Ascending aorta (tissue), 2 donors: ENCODE measurements around the gene NLGN1. TPM values are rescaled to one million over a fixed set of nuclear protein-coding genes. Genes with fewer than 3 reads are reported as not detected.

Source experiments
- DNase-seq, 2 donors: peaks; one replicate each; pipeline ENCODE4 v3.0.0-alpha.2; 2019; ENCODE audit warnings: low spot score in 2 of 2
- H3K27ac ChIP-seq, 2 donors: fragments of 200-600 bp; sonication (generic); one replicate each; pipeline ENCODE4 v1.5.1; 2016 to 2017; ENCODE audit warnings: mild to moderate bottlenecking in 1 of 2
- H3K27me3 ChIP-seq: fragments of 200-600 bp; sonication (generic); one replicate; pipeline ENCODE4 v1.5.1; 2017
- H3K36me3 ChIP-seq, 2 donors: fragments of 200-600 bp; sonication (generic); one replicate each; pipeline ENCODE4 v1.5.1; 2016
- H3K4me1 ChIP-seq, 2 donors: fragments of 200-600 bp; sonication (generic); one replicate each; pipeline ENCODE4 v1.5.1; 2016 to 2017; ENCODE audit warnings: mild to moderate bottlenecking in 1 of 2
- H3K4me3 ChIP-seq, 2 donors: fragments of 200-600 bp; sonication (generic); one replicate each; pipeline ENCODE4 v1.5.1; 2016 to 2017; ENCODE audit warnings: mild to moderate bottlenecking in 1 of 2
- H3K9me3 ChIP-seq, 2 donors: fragments of 200-600 bp; sonication (generic); one replicate each; pipeline ENCODE4 v1.5.1; 2016
- CTCF ChIP-seq, 3 experiments: fragments of 200-600 bp in 2 of 3; fragments of 450-650 bp in 1 of 3; sonication (generic) in 2 of 3; IDR thresholded peaks; one replicate each; pipeline ENCODE4 v1.5.1; 2016 to 2019; ENCODE audit warnings: antibody characterized with exemption in 3 of 3, mild to moderate bottlenecking in 1 of 3, moderate library complexity in 1 of 3
- intact Hi-C: fragments of 100-400 bp; cut with DNase I; formaldehyde crosslinking; loops from one replicate; pipeline ENCODE4 v1.15.1; 2023
- total RNA-seq: library from RNA; depleted of rRNA; stranded (reverse); fragments of >200 nt; gene quantifications from one replicate; pipeline ENCODE4 v1.1.0, GENCODE V29; 2016

The NLGN1 gene
- total RNA-seq, 1 donor from 2014 or later = 5.2 TPM

DNA sequence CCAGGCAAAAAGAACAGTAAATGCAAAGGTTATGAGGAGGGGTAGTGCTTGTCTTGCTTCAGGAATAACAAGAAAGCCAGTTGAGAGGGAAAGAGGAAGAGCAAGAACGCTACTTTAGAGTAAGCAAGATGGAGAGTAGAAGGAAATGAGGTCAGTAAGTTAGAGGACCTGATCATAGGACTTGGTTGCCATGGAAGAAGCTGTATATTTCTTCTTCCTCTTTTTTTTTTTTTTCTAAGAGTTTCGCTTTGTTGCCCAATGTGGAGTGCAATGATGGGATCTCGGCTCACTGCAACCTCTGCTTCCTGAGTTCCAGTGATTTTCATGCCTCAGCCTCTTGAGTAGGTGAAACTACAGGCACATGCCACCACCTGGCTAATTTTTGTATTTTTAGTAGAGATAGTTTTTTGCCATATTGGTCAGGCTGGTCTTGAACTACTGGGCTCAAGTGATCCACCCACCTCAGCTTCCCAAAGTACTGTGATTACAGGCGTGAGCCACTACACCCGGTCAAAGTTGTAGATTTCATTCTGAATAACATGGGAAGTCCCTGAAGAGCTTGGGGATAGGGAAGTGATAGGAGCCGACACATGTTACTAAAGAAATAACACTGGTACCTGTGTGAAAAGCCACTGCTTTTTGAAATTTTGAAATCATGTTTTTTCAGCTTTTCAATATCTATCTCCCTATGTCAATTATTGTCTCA is 933.7 kb downstream of the NLGN1 start:
- no peak for DNase-seq
- Histone ChIP-seq H3K9me3 (no peaks in the 10 kb centered on the region), H3K27ac (no peak overlapping the region), H3K4me1 (no peaks in the 10 kb centered on the region), H3K4me3 (no peak overlapping the region), H3K27me3 (no peaks in the 10 kb centered on the region), H3K36me3 (no peaks in the 10 kb centered on the region)
- TF ChIP-seq CTCF (IDR thresholded peaks at IDR 0.05) = no peak
- intact Hi-C loops = no loop called here

- Histone ChIP-seq H3K27me3 (no peaks in the 10 kb centered on the region), H3K27ac (no peak overlapping the region), H3K36me3 (no peaks in the 10 kb centered on the region), H3K9me3 (no peaks in the 10 kb centered on the region), H3K4me1 (no peaks in the 10 kb centered on the region), H3K4me3 (no peak overlapping the region)
- no peak for TF ChIP-seq CTCF (IDR thresholded peaks at IDR 0.05)
- intact Hi-C loops = no loop called here
- no peak for DNase-seq
Measured at GRCh38 chr3:174332391-174332790, 934.8 kb downstream of the NLGN1 start.

- H3K27ac ChIP-seq = no peak overlapping the region
- no peaks in the 10 kb centered on the region for H3K27me3 ChIP-seq
- H3K4me1 ChIP-seq = no peaks in the 10 kb centered on the region
- TF ChIP-seq CTCF (IDR thresholded peaks at IDR 0.05) = no peak
- intact Hi-C loops = no loop called here
- H3K9me3 ChIP-seq = no peaks in the 10 kb centered on the region
- H3K36me3 ChIP-seq = no peaks in the 10 kb centered on the region
- no peak for DNase-seq
- no peak overlapping the region for H3K4me3 ChIP-seq
Measured at GRCh38 chr3:174333640-174334039, 936.1 kb downstream of the NLGN1 start.

- H3K4me3 ChIP-seq = no peak overlapping the region
- no peaks in the 10 kb centered on the region for H3K27me3 ChIP-seq
- H3K4me1 ChIP-seq = no peaks in the 10 kb centered on the region
- no peak for TF ChIP-seq CTCF (IDR thresholded peaks at IDR 0.05)
- no peaks in the 10 kb centered on the region for H3K9me3 ChIP-seq
- H3K36me3 ChIP-seq = no peaks in the 10 kb centered on the region
- DNase-seq = no peak
- intact Hi-C loops = no loop called here
- H3K27ac ChIP-seq = no peak overlapping the region
Measured at GRCh38 chr3:174334111-174334510, 936.6 kb downstream of the NLGN1 start.

- Histone ChIP-seq H3K27me3 (no peaks in the 10 kb centered on the region), H3K4me3 (no peak overlapping the region), H3K36me3 (no peaks in the 10 kb centered on the region), H3K9me3 (no peaks in the 10 kb centered on the region), H3K27ac (no peak overlapping the region), H3K4me1 (no peaks in the 10 kb centered on the region)
- TF ChIP-seq CTCF (IDR thresholded peaks at IDR 0.05) = no peak
- DNase-seq = no peak
- intact Hi-C loops = no loop called here
Measured at GRCh38 chr3:174335324-174335723, 937.8 kb downstream of the NLGN1 start.

DNA sequence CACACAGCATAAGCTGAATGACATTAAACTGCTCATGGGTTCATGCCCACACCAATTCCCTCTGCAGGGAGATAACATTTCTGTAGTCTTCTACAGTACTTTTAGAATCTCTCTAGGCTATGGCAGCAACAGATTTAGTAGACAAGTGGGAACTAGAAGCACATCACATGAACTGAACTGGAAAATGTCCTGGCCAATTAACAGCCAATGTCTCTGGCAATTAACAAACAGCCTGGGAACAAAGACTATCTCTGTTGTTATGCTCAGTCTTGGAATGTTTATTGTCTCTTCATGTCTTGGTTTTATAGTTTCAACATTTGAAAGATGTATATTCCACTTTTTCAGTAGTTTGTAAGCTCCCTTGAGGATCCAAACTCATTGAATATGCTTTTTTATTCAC is 938.4 kb downstream of the NLGN1 start:
- intact Hi-C loops = no loop called here
- H3K36me3 ChIP-seq = no peaks in the 10 kb centered on the region
- DNase-seq = no peak
- no peak overlapping the region for H3K27ac ChIP-seq
- H3K27me3 ChIP-seq = no peaks in the 10 kb centered on the region
- no peak for TF ChIP-seq CTCF (IDR thresholded peaks at IDR 0.05)
- H3K4me3 ChIP-seq = no peak overlapping the region
- H3K9me3 ChIP-seq = no peaks in the 10 kb centered on the region
- H3K4me1 ChIP-seq = no peaks in the 10 kb centered on the region
